ENCODE data around the gene OPRM1.

DNA sequence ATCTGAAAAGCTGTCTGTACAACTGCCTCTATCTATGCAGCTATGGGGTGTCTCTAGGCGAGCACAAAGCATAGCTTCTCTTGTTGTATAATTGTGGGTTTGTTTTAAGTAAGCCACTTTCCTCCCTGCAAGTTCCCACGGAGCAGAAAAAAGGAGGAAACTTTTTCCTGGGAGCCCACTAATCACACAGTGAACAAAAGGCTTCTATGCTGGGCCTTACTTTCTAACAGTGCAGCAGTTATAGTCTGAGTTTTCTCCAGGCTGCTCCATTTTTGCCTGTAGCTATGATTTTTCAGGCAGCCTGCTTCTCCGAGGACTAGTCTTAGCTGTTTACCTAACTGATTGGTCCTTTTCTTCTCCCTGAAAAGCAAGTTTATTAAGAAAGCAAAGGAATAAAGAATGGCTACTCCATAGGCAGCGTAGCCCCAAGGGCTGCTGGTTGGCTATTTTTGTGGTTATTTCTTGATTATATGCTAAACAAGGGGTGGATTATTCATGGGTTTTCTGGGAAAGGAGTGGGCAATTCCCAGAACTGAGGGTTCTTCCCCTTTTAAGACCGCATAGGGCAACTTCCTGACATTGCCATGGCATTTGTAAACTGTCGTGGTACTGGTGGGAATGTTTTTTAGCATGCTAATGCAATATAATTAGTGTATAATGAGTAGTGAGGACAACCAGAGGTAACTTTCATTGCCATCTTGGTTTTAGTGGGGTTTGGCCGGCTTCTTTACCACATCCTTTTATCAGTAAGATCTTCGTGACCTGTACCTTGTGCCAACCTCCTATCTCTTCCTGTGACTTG, 84.3 kb downstream of the OPRM1 start:
- TF ChIP-seq, protein P1, sequence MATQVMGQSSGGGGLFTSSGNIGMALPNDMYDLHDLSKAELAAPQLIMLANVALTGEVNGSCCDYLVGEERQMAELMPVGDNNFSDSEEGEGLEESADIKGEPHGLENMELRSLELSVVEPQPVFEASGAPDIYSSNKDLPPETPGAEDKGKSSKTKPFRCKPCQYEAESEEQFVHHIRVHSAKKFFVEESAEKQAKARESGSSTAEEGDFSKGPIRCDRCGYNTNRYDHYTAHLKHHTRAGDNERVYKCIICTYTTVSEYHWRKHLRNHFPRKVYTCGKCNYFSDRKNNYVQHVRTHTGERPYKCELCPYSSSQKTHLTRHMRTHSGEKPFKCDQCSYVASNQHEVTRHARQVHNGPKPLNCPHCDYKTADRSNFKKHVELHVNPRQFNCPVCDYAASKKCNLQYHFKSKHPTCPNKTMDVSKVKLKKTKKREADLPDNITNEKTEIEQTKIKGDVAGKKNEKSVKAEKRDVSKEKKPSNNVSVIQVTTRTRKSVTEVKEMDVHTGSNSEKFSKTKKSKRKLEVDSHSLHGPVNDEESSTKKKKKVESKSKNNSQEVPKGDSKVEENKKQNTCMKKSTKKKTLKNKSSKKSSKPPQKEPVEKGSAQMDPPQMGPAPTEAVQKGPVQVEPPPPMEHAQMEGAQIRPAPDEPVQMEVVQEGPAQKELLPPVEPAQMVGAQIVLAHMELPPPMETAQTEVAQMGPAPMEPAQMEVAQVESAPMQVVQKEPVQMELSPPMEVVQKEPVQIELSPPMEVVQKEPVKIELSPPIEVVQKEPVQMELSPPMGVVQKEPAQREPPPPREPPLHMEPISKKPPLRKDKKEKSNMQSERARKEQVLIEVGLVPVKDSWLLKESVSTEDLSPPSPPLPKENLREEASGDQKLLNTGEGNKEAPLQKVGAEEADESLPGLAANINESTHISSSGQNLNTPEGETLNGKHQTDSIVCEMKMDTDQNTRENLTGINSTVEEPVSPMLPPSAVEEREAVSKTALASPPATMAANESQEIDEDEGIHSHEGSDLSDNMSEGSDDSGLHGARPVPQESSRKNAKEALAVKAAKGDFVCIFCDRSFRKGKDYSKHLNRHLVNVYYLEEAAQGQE (IDR thresholded peaks at IDR 0.05; ENCODE audit: insufficient read depth in 1 of 2, low read depth in 2 of 2, low read length in 1 of 2): no peak
- no peak for TF ChIP-seq CTCF (IDR thresholded peaks at IDR 0.05)
- no peak for TF ChIP-seq SIN3A (IDR thresholded peaks at IDR 0.05; ENCODE audit: borderline replicate concordance, insufficient read depth, low read depth, low read length)
- no peak for TF ChIP-seq POLR2AphosphoS5 (IDR thresholded peaks at IDR 0.05; ENCODE audit: low read depth, low read length)
- no peak for TF ChIP-seq TCF7L2 (IDR thresholded peaks at IDR 0.05; ENCODE audit: low read depth, low read length)
